HG03139 (cell line): ENCODE measurements around the gene SCRN1.
"Not testable (repeated sequence)": the region's sequence is repeated elsewhere in the genome, so short reads cannot be mapped to it uniquely, and the experiment has no call there.

Experiments used
- ATAC-seq: cut with Tn5 transposase; IDR thresholded peaks from one replicate; pipeline ENCODE4 v1.9.1; 2021; ENCODE audit not compliant: unreplicated experiment

The SCRN1 gene

GRCh38 chr7:29970158-29970557 is 19.4 kb downstream of the SCRN1 start:
- no peak for ATAC-seq

DNA sequence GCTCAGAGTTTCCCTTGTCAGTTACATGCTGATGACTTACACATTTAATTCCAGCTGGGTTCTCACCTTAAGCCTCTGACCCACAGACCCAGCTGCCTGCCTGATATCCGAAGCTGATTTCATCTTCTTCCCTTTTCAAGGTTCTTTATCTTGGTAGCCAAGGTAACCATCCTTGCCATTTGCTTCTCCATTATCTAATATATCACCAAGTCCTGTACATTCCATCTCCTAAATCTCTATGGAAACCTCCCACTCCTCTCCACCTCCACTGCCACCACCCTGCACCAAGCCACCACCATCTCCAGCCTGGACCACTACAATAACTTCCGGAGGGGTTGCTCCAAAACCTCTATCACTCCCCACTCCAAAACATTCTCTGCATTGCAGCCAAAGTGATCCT is 19.9 kb downstream of the SCRN1 start:
- no peak for ATAC-seq

GRCh38 chr7:29968683-29969395 is 20.8 kb downstream of the SCRN1 start:
- ATAC-seq: no peak

- no peak for ATAC-seq
These were observed 24.6 kb downstream of the SCRN1 start for GRCh38 chr7:29965030-29965429.

GRCh38 chr7:29962035-29962434 is 27.6 kb downstream of the SCRN1 start:
- ATAC-seq: no peak

DNA sequence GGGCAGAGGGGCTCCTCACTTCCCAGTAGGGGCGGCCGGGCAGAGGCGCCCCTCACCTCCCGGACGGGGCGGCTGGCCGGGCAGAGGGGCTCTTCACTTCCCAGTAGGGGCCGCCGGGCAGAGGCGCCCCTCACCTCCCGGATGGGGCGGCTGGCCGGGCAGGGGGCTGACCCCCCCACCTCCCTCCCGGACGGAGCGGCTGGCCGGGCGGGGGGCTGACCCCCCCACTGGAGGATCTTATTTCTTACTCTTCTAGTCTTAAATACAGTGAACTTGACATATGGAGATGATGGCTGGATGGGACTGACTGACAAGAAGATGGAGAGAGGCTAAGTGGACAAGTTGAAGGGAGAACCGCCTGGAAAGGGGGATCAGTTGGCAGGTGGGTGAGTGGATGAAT is 28.0 kb downstream of the SCRN1 start:
- ATAC-seq: not testable (repeated sequence)

DNA sequence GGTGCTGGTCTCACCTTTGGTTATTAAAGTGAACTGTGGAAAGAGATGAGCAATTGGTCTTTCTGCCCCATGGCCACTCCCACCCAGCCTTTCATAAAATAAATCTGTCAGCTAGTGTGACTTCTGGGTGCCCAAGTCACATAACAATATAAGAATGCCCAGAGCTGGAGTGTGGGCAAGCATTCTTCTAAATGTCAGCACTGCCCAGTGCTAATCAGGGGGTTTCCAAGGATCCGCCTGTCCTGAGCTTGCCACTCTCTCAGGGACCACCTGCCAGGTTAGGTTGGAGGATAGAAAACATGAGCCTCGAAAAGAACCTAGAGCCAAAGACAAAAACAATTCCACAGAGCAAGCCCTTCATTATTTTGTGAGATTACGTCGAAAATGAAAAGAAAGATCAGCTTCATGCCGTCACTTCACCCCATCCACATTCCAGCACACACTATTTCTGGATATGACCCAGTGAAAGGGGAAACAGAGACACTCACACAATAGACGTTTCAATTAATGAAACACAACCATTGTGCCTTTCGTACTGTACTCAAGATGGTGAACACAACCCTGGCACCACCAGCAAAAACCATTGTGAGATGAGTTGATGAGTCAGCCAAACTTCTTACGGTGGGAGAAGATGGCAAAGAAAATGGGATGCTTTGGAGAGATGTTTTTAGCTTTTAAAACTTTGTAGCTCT is 30.8 kb downstream of the SCRN1 start:
- ATAC-seq: no peak

DNA sequence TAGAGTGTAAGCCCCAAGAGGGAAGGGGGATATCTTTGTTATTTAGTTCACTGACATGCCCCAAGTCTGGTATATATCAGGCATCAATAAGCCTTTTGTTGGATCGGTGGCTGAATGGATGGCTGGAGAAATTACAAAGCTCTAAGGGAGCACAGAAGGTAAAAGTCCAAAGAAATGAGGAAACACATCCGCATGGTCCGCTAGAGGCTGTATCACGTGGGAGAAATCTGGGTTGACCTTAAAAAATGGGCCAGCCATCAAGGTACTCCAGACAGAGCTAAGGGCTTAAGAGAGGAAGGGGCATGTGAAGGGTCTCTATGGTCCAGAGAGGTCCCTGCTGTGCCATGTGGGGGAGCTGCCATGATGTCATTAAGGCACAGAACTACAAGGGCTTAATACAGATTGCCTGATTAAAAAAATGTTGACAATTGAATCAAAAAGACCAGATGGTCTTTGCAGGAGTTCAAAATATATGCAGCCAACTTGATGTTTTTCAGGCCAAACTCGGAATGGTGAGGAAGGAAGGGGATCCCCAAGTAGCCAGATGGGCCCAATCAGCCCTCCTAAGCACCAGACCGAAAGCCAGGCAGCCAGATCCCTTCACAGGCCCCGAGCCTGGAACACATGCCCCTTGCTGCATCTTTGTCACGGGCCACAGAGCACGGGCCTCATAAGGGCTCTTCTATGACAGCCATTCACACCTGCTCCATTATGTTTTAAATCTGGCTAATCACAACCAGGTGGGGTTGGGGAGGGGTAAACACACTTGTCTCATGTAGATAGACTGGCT is 31.9 kb downstream of the SCRN1 start:
- no peak for ATAC-seq

GRCh38 chr7:29956487-29956836 is 33.1 kb downstream of the SCRN1 start:
- peak; percentile 10 for ATAC-seq

- ATAC-seq: peak; percentile 91
These were observed 33.7 kb downstream of the SCRN1 start for GRCh38 chr7:29955799-29956486.

DNA sequence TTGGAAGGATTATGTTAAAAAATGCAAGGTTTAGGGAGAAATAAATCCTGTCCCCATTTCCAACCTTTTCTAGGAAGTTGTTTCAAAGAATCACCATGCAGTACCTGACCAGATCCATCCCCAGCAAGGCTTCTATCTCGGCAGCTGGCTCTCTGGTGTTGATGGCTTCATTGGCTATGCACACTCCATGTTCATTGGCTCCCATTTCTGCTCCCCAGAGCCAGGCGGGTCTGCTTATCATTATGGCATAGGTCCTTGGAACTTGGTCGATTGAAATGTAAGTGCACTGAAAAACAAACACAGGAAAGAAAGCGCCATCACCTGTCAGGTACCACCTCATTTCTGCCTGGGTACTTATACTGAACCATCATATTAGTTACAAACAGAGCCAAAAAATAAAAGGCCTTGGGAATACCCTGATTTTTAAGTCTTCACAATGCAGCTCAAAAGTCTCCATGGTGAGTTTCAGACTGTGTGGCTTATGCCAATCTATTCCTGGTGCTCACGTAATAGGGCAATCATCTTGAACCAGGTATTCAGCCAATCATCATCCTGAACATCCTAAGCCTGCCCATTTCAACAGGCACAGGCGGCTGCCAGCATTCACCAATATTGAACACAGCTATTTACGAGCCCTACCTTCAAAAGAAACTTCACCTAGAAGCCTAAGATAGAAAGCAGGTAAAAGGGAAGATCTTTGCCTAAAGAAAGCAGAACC is 34.4 kb downstream of the SCRN1 start:
- no peak for ATAC-seq

DNA sequence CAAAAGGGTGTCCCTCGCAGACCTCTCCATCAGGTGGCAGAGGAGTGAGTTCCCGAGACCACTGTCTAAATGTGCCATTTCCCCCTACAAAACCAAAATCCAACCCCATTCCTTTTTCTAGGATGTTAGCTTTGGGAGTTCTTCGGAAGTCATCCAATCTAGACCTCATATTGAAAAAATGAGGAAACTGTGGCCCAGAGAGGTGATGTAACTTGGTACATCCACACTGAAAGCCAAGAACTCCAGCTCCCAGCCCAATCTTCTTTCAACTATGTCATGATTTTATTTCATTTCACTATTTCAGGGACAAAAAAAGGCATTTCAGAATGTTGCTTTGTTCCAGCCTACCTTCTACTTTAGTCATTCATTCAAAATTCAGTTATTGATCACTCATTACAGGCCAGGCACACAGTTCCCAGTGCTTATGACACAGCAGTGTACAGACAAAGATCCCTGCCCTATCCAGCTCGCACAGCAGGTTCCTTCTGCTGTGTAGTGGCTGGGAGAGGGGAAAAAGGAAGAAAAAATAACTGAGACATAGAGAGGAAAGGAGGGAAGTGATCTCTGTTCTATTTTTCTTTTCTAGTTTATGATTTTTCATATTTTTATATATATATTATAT is 35.8 kb downstream of the SCRN1 start:
- no peak for ATAC-seq

GRCh38 chr7:29951206-29951605 is 38.4 kb downstream of the SCRN1 start:
- ATAC-seq: no peak

GRCh38 chr7:29950480-29950879 is 39.1 kb downstream of the SCRN1 start:
- no peak for ATAC-seq

DNA sequence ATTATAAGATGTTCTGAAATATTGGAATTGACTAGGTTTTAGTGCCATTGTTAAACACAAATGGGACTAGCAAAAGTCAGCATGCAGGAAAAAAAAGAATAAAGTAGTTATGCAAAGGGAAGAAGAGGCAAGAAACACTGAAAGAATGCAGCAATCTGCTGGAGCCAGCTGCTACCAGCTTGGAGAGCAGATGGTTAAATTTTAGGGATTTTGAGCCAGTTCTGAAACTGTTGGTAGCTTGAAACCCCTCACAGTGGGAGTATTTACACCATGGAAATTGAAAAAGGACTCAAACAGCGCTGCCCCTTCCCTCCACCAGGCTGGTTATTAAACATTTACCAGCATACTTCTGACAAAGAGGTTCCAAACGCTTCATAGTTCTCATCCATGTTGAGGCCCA is 41.0 kb downstream of the SCRN1 start:
- no peak for ATAC-seq

- no peak for ATAC-seq
These were observed 43.0 kb downstream of the SCRN1 start for GRCh38 chr7:29946428-29947186.

GRCh38 chr7:29945259-29945809 is 44.3 kb downstream of the SCRN1 start:
- no peak for ATAC-seq

DNA sequence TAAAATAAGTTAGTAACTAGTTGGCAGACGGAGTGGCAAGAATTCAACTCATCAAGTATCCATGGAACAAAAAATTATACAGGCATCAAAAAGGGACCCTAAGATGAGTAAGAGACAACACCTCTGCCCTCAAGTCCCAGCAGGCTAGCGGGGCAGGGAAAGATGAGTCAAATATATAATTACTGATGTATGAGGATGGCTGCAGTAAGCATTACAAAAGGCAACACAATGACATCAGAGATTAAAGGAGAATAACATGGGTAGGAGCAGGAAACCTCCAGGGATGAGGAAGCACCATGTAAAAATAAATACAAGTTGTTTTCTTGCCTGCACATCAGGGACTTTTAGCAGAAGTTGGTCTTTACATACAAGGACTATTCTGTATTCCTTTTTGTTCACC is 49.4 kb downstream of the SCRN1 start:
- ATAC-seq: no peak

DNA sequence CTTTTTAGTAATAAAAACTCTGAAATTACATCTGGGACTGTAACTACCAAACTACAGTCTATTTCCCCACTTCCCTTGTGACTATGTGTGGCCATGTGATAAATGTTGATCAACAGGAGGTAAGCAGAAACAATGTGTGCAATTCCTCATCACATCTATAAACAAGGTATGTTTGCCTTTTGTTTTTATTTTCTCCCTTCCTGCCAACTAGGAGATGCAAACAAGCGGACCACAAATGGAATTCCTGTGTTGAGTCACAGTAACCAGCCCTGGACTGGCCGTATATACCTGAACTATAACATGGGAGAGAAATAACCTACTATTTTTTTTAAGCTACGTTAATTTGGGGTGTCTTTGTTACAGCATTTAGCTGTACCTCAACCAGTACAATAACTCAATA is 52.5 kb downstream of the SCRN1 start:
- ATAC-seq: no peak
